ENCODE data around the gene LHX1. TPM values are rescaled to one million over a fixed set of nuclear protein-coding genes. Genes with fewer than 3 reads are reported as not detected.

Gene LHX1
- total RNA-seq, 1 donor from 2014 or later = not detected

GRCh38 chr17:36948717-36949460, 11.6 kb downstream of the LHX1 start, which contains the start of gene AATF:
Gene AATF, plus strand, starts transcription at chr17:36948954. Its CDS starts 172 bp downstream, at chr17:36949126.
- Histone ChIP-seq H3K27ac (peak within 1 kb of the TSS; percentile 87), H3K9me3 (no peaks in the 10 kb centered on the region), H3K4me3 (peak within 1 kb of the TSS; percentile 66), H3K27me3 (peaks cover 40% of the 10 kb centered on the region), H3K36me3 (peaks cover 35% of the 10 kb centered on the region), H3K4me1 (peaks cover 17% of the 10 kb centered on the region)
- peak; percentile 99 for ATAC-seq
- peak; percentile 98 for DNase-seq
- intact Hi-C loops (cut with DNase I) = no loop called here
- TF ChIP-seq CTCF (IDR thresholded peaks at IDR 0.05) = no peak

- DNase-seq = no peak
- Histone ChIP-seq H3K36me3 (peaks cover 41% of the 10 kb centered on the region), H3K27me3 (peaks cover 34% of the 10 kb centered on the region), H3K9me3 (no peaks in the 10 kb centered on the region), H3K4me3 (peak overlapping the region; percentile 66), H3K4me1 (peaks cover 17% of the 10 kb centered on the region), H3K27ac (peak overlapping the region; percentile 87)
- intact Hi-C loops (cut with DNase I) = no loop called here
- TF ChIP-seq CTCF (IDR thresholded peaks at IDR 0.05) = no peak
- peak; percentile 17 for ATAC-seq
Measured at GRCh38 chr17:36949461-36949927, 12.2 kb downstream of the LHX1 start.

GRCh38 chr17:36950027-36950426, 12.8 kb downstream of the LHX1 start:
- Histone ChIP-seq H3K4me1 (peaks cover 17% of the 10 kb centered on the region), H3K27ac (no peak overlapping the region), H3K4me3 (peak overlapping the region; percentile 66), H3K36me3 (peaks cover 47% of the 10 kb centered on the region), H3K27me3 (peaks cover 28% of the 10 kb centered on the region), H3K9me3 (no peaks in the 10 kb centered on the region)
- DNase-seq = no peak
- intact Hi-C loops (cut with DNase I) = no loop called here
- no peak for TF ChIP-seq CTCF (IDR thresholded peaks at IDR 0.05)
- no peak for ATAC-seq

GRCh38 chr17:36951084-36951789, 14.0 kb downstream of the LHX1 start:
- Histone ChIP-seq H3K27me3 (peaks cover 16% of the 10 kb centered on the region), H3K27ac (no peak overlapping the region), H3K36me3 (peaks cover 59% of the 10 kb centered on the region), H3K4me3 (no peak overlapping the region), H3K4me1 (peaks cover 17% of the 10 kb centered on the region), H3K9me3 (no peaks in the 10 kb centered on the region)
- no peak for TF ChIP-seq CTCF (IDR thresholded peaks at IDR 0.05)
- DNase-seq (no peak), ATAC-seq (no peak)
- intact Hi-C loops (cut with DNase I) = no loop called here

- Histone ChIP-seq H3K4me3 (no peak overlapping the region), H3K9me3 (no peaks in the 10 kb centered on the region), H3K27me3 (no peaks in the 10 kb centered on the region), H3K36me3 (peaks cover 11% of the 10 kb centered on the region), H3K4me1 (no peaks in the 10 kb centered on the region), H3K27ac (no peak overlapping the region)
- DNase-seq (no peak), ATAC-seq (no peak)
- no peak for TF ChIP-seq CTCF (IDR thresholded peaks at IDR 0.05)
- intact Hi-C loops (cut with DNase I) = no loop called here
Measured at GRCh38 chr17:36971508-36971907, 34.2 kb downstream of the LHX1 start.

Data from upper lobe of right lung (tissue), 1 donor.